Glutamatergic neuron (in vitro differentiated cells): ENCODE results near the gene FBXW8. TPM values are rescaled to one million over a fixed set of nuclear protein-coding genes. Genes with fewer than 3 reads are reported as not detected.

Experiments
- DNase-seq: peaks from one replicate; pipeline ENCODE4 v3.0.0; 2022
- H3K27ac Mint-ChIP-seq: one replicate; pipeline ENCODE4 v1.8.0; 2020; ENCODE audit warnings: mild to moderate bottlenecking, mixed read lengths, inconsistent platforms; ENCODE audit not compliant: unreplicated experiment
- H3K27me3 Mint-ChIP-seq: one replicate; pipeline ENCODE4 v1.8.0; 2020; ENCODE audit warnings: mild to moderate bottlenecking, moderate library complexity, mixed read lengths, inconsistent platforms; ENCODE audit not compliant: unreplicated experiment
- H3K36me3 Mint-ChIP-seq: one replicate; pipeline ENCODE4 v1.8.0; 2020; ENCODE audit warnings: mild to moderate bottlenecking, mixed read lengths, inconsistent platforms; ENCODE audit not compliant: unreplicated experiment
- H3K4me1 Mint-ChIP-seq: one replicate; pipeline ENCODE4 v1.8.0; 2020; ENCODE audit warnings: mild to moderate bottlenecking, low read depth, mixed read lengths, inconsistent platforms; ENCODE audit not compliant: unreplicated experiment
- H3K4me3 Mint-ChIP-seq: one replicate; pipeline ENCODE4 v1.8.0; 2020; ENCODE audit warnings: mild to moderate bottlenecking, mixed read lengths, inconsistent platforms; ENCODE audit not compliant: unreplicated experiment
- H3K9me3 Mint-ChIP-seq: one replicate; pipeline ENCODE4 v1.8.0; 2020; ENCODE audit warnings: mild to moderate bottlenecking, moderate library complexity, mixed read lengths, inconsistent platforms; ENCODE audit not compliant: unreplicated experiment
- CTCF ChIP-seq: fragments of 200-600 bp; sonication (generic); IDR thresholded peaks from one replicate; pipeline ENCODE4 v1.5.0; 2021; ENCODE audit not compliant: partially characterized antibody, unreplicated experiment
- total RNA-seq: library from RNA; stranded (reverse); fragmentation: NEBNext Ultra II Directional; extraction: Animal tissue kit (Norgen Biotek cat#: 25700); gene quantifications from one replicate; pipeline ENCODE4 v1.2.1, GENCODE V29; 2021; ENCODE audit not compliant: unreplicated experiment

The FBXW8 gene
- total RNA-seq, 1 donor from 2014 or later: 16.2 TPM

- no peak for TF ChIP-seq CTCF
- H3K27ac Mint-ChIP-seq: peak overlapping the region; percentile 26
- peaks cover 18% of the 10 kb centered on the region for H3K4me1 Mint-ChIP-seq
- no peak for DNase-seq
- H3K36me3 Mint-ChIP-seq: no peaks in the 10 kb centered on the region
- H3K27me3 Mint-ChIP-seq: peaks cover 10% of the 10 kb centered on the region
- H3K4me3 Mint-ChIP-seq: peak overlapping the region; percentile 10
- H3K9me3 Mint-ChIP-seq: no peaks in the 10 kb centered on the region
These were observed 149.6 kb downstream of the FBXW8 start for GRCh38 chr12:117060246-117060928.

GRCh38 chr12:117060929-117061305 lies 150.2 kb downstream of the FBXW8 start:
- no peak for DNase-seq
- H3K27me3 Mint-ChIP-seq: peaks cover 13% of the 10 kb centered on the region
- H3K9me3 Mint-ChIP-seq: no peaks in the 10 kb centered on the region
- no peak overlapping the region for H3K4me3 Mint-ChIP-seq
- peaks cover 18% of the 10 kb centered on the region for H3K4me1 Mint-ChIP-seq
- no peak overlapping the region for H3K27ac Mint-ChIP-seq
- TF ChIP-seq CTCF: no peak
- H3K36me3 Mint-ChIP-seq: no peaks in the 10 kb centered on the region

- peaks cover 18% of the 10 kb centered on the region for H3K4me1 Mint-ChIP-seq
- H3K27me3 Mint-ChIP-seq: peaks cover 13% of the 10 kb centered on the region
- TF ChIP-seq CTCF: no peak
- DNase-seq: no peak
- no peaks in the 10 kb centered on the region for H3K9me3 Mint-ChIP-seq
- H3K27ac Mint-ChIP-seq: no peak overlapping the region
- no peak overlapping the region for H3K4me3 Mint-ChIP-seq
- H3K36me3 Mint-ChIP-seq: no peaks in the 10 kb centered on the region
These were observed 150.9 kb downstream of the FBXW8 start for GRCh38 chr12:117061555-117062079.

GRCh38 chr12:117063162-117063911 lies 152.6 kb downstream of the FBXW8 start:
- peaks cover 18% of the 10 kb centered on the region for H3K4me1 Mint-ChIP-seq
- no peaks in the 10 kb centered on the region for H3K9me3 Mint-ChIP-seq
- H3K4me3 Mint-ChIP-seq: no peak overlapping the region
- peaks cover 15% of the 10 kb centered on the region for H3K27me3 Mint-ChIP-seq
- no peak for DNase-seq
- H3K36me3 Mint-ChIP-seq: no peaks in the 10 kb centered on the region
- no peak for TF ChIP-seq CTCF
- no peak overlapping the region for H3K27ac Mint-ChIP-seq

GRCh38 chr12:117064049-117064448 lies 153.3 kb downstream of the FBXW8 start:
- Mint-ChIP-seq H3K4me3 (no peak overlapping the region), H3K36me3 (no peaks in the 10 kb centered on the region), H3K4me1 (peaks cover 18% of the 10 kb centered on the region), H3K9me3 (no peaks in the 10 kb centered on the region), H3K27ac (no peak overlapping the region), H3K27me3 (peaks cover 15% of the 10 kb centered on the region)
- no peak for DNase-seq
- TF ChIP-seq CTCF: no peak
